GM12878 (cell line): ENCODE data around the gene TMTC1. TPM values are rescaled to one million over a fixed set of nuclear protein-coding genes. Genes with fewer than 3 reads are reported as not detected.

Experiments
- ATAC-seq: fragments of 200-7000 bp; cut with Tn5 transposase; 3 replicates; pipeline ENCODE4 v1.9.1; 2020; ENCODE audit warnings: mild to moderate bottlenecking, moderate library complexity
- BruUV-seq: library from RNA; stranded (reverse); fragments of 400-500 nt; replicated peaks from 2 replicates; lab custom pipeline; 2021; lab: Mats Ljungman, UMichigan
- CTCF ChIA-PET: fragments of 300-600 bp; sonication (Branson Sonifier 250); formaldehyde crosslinking; extraction: SDS; loops from one replicate; lab custom pipeline; 2021; ENCODE audit warnings: inconsistent platforms; lab: Yijun Ruan, JAX
- POLR2A ChIA-PET: fragments of 350-600 bp; formaldehyde crosslinking; extraction: SDS; loops from one replicate; lab custom pipeline; 2021; ENCODE audit warnings: inconsistent platforms; lab: Charles Lee
- RAD21 ChIA-PET: fragments of 300-600 bp; sonication (Branson Sonifier 250); formaldehyde crosslinking; loops from one replicate; lab custom pipeline; 2023; ENCODE audit warnings: antibody characterized with exemption; ENCODE audit not compliant: unreplicated experiment; lab: Charles Lee
- SMC1A ChIA-PET: fragments of 300-600 bp; sonication (Branson Sonifier 250); formaldehyde crosslinking; loops from one replicate; lab custom pipeline; 2023; ENCODE audit not compliant: unreplicated experiment, uncharacterized antibody; lab: Charles Lee
- DNase-seq: peaks from one replicate; pipeline ENCODE4 v3.0.0-alpha.2; 2011; ENCODE audit warnings: low read depth, low spot score
- FAIRE-seq: peaks from 3 replicates; lab custom pipeline; 2011; peaks lifted over from hg19 to GRCh38; lab: Jason Lieb, UNC
- H2AFZ ChIP-seq: 2 replicates; pipeline ENCODE4 v1.6.0; 2011; ENCODE audit warnings: low read depth, low read length, control low read depth; ENCODE audit not compliant: control insufficient read depth
- H3K27ac ChIP-seq: 2 replicates; pipeline ENCODE4 v1.5.1; 2011; ENCODE audit warnings: control low read depth; ENCODE audit not compliant: control insufficient read depth, insufficient read depth
- H3K27me3 ChIP-seq, 2 experiments: replicated peaks in 1 of 2; 2 replicates each; pipeline versions ENCODE4 v1.6.0 to v1.6.1; 2011; ENCODE audit warnings: low read length in 1 of 2; ENCODE audit not compliant: control insufficient read depth in 2 of 2, insufficient read depth in 2 of 2
- H3K36me3 ChIP-seq, 2 experiments: 2 replicates each; pipeline ENCODE4 v1.5.1; 2011; ENCODE audit warnings: low read length in 1 of 2; ENCODE audit not compliant: control insufficient read depth in 2 of 2, insufficient read depth in 2 of 2
- H3K4me1 ChIP-seq: 2 replicates; pipeline ENCODE4 v1.6.1; 2011; ENCODE audit warnings: mild to moderate bottlenecking, low read length, moderate library complexity, mixed read lengths; ENCODE audit not compliant: control insufficient read depth, insufficient read depth
- H3K4me2 ChIP-seq: 2 replicates; pipeline ENCODE4 v1.6.0; 2011; ENCODE audit warnings: control low read depth; ENCODE audit not compliant: control insufficient read depth, insufficient read depth
- H3K4me3 ChIP-seq: fragments of 200-600 bp; sonication (generic); 2 replicates; pipeline ENCODE4 v1.5.1; 2016
- H3K79me2 ChIP-seq: 2 replicates; pipeline ENCODE4 v1.6.0; 2011; ENCODE audit warnings: low read length; ENCODE audit not compliant: control insufficient read depth, insufficient read depth
- H3K9ac ChIP-seq: 2 replicates; pipeline ENCODE4 v1.8.0; 2011; ENCODE audit warnings: low read length, control low read depth, mixed read lengths; ENCODE audit not compliant: control insufficient read depth, insufficient read depth
- H3K9me3 ChIP-seq: replicated peaks from 3 replicates; pipeline ENCODE4 v1.5.1; 2011; ENCODE audit warnings: mild to moderate bottlenecking, low read length; ENCODE audit not compliant: control insufficient read depth, insufficient read depth
- H4K20me1 ChIP-seq: 2 replicates; pipeline ENCODE4 v1.6.0; 2011; ENCODE audit not compliant: control insufficient read depth, insufficient read depth
- ASH2L ChIP-seq: fragments of 300-600, 200-600 bp; sonication (generic); IDR thresholded peaks from 2 replicates; pipeline ENCODE4 v1.6.1; 2017; ENCODE audit warnings: low read depth, mild to moderate bottlenecking, borderline replicate concordance
- BACH1 ChIP-seq: fragments of 450-650 bp; IDR thresholded peaks from 2 replicates; pipeline ENCODE4 v1.6.1; 2017; ENCODE audit warnings: mild to moderate bottlenecking, borderline replicate concordance
- CBFB ChIP-seq: IDR thresholded peaks from 2 replicates; pipeline ENCODE4 v1.6.1; 2016; ENCODE audit warnings: antibody characterized with exemption, low read depth
- E2F8 ChIP-seq: fragments of 450-650 bp; IDR thresholded peaks from 2 replicates; pipeline ENCODE4 v1.6.1; 2018; ENCODE audit warnings: mild to moderate bottlenecking, low read depth, moderate library complexity; ENCODE audit not compliant: partially characterized antibody
- EGR1 ChIP-seq, 2 experiments: IDR thresholded peaks; 1 replicate in 1 of 2; 2 replicates in 1 of 2; pipeline ENCODE4 v1.6.1; 2011 to 2012; ENCODE audit warnings: low read depth in 2 of 2, low read length in 2 of 2, borderline replicate concordance in 1 of 2, mild to moderate bottlenecking in 1 of 2, moderate library complexity in 1 of 2
- IRF5 ChIP-seq: fragments of 450-650 bp; IDR thresholded peaks from 2 replicates; pipeline ENCODE4 v1.6.1; 2017; ENCODE audit warnings: borderline replicate concordance
- JUNB ChIP-seq: IDR thresholded peaks from 2 replicates; pipeline ENCODE4 v1.6.1; 2016; ENCODE audit warnings: antibody characterized with exemption, mild to moderate bottlenecking
- KLF5 ChIP-seq: fragments of 450-650 bp; IDR thresholded peaks from 2 replicates; pipeline ENCODE4 v1.6.1; 2014; ENCODE audit warnings: mild to moderate bottlenecking; ENCODE audit not compliant: partially characterized antibody
- MYB ChIP-seq: fragments of 150-350 bp; IDR thresholded peaks from 2 replicates; pipeline ENCODE4 v1.6.1; 2014; ENCODE audit warnings: mild to moderate bottlenecking, low read depth, low read length, borderline replicate concordance
- NRF1 ChIP-seq: conservative IDR thresholded peaks from 2 replicates; pipeline ENCODE4 v1.6.1; 2011; ENCODE audit warnings: mild to moderate bottlenecking, low read depth, low read length, improper control_type of control experiment
- SIX5 ChIP-seq: IDR thresholded peaks from 2 replicates; pipeline ENCODE4 v1.6.1; 2011; ENCODE audit warnings: mild to moderate bottlenecking, low read depth, low read length, moderate library complexity; ENCODE audit not compliant: severe bottlenecking
- SKIL ChIP-seq: fragments of 450-650 bp; IDR thresholded peaks from 2 replicates; pipeline ENCODE4 v1.6.1; 2017; ENCODE audit warnings: mild to moderate bottlenecking, low read depth, inconsistent platforms; ENCODE audit not compliant: poor library complexity, severe bottlenecking
- SMC3 ChIP-seq: IDR thresholded peaks from 2 replicates; pipeline ENCODE4 v1.6.1; 2011; ENCODE audit warnings: low read length, improper control_type of control experiment, borderline replicate concordance
- TARDBP ChIP-seq: IDR thresholded peaks from 2 replicates; pipeline ENCODE4 v1.6.1; 2016; ENCODE audit warnings: borderline replicate concordance
- TBL1XR1 ChIP-seq: IDR thresholded peaks from 2 replicates; pipeline ENCODE4 v1.6.1; 2012; ENCODE audit warnings: low read depth, low read length, improper control_type of control experiment
- TCF7 ChIP-seq: IDR thresholded peaks from 2 replicates; pipeline ENCODE4 v1.6.1; 2014; ENCODE audit warnings: antibody characterized with exemption, borderline replicate concordance
- YY1 ChIP-seq: IDR thresholded peaks from 2 replicates; pipeline ENCODE4 v1.6.1; 2011; ENCODE audit warnings: low read depth, mild to moderate bottlenecking, low read length
- ZNF217 ChIP-seq: fragments of 450-650 bp; IDR thresholded peaks from 2 replicates; pipeline ENCODE4 v1.6.1; 2017; ENCODE audit warnings: antibody characterized with exemption, mild to moderate bottlenecking
- ZNF274 ChIP-seq: IDR thresholded peaks from one replicate; pipeline ENCODE4 v1.8.0; 2011; ENCODE audit not compliant: insufficient read length, insufficient read depth
- WGBS: methylation state at CpG from one replicate; pipeline ENCODE4 v1.1.6; 2016; ENCODE audit warnings: low lambda C conversion rate; ENCODE audit not compliant: insufficient replicate concordance, insufficient coverage; ENCODE audit errors: missing lambda C conversion rate; 5-methylcytosine and 5-hydroxymethylcytosine counted together
- in situ Hi-C: fragments of 300-500 bp; cut with MboI; formaldehyde crosslinking; loops from 9 replicates; pipeline ENCODE4 v1.14.3; 2018; ENCODE audit warnings: mixed read lengths
- intact Hi-C: fragments of 100-400 bp; cut with micrococcal nuclease; formaldehyde crosslinking; loops from one replicate; pipeline ENCODE4 v1.14.2; 2022; ENCODE audit not compliant: unreplicated experiment
- polyA plus RNA-seq, 11 experiments: library from polyadenylated mRNA; depleted of rRNA in 4 of 11; unstranded in 6 of 11; stranded (reverse) in 5 of 11; fragments of >200 nt; fragmentation: Nextera tagmentation in 4 of 11; fragmentation: Illumina TruSeq in 1 of 11; extraction: Ambion mirVana in 4 of 11; extraction: Trizol in 1 of 11; gene quantifications; 1 replicate in 1 of 11; 2 replicates in 10 of 11; pipeline versions ENCODE4 v1.2.1 to v1.2.3, GENCODE V29; 2011 to 2016; ENCODE audit warnings: inconsistent platforms in 2 of 11, missing spikeins in 2 of 11, low read depth in 1 of 11
- total RNA-seq, 4 experiments: library from RNA; depleted of rRNA in 3 of 4; stranded (reverse); fragments of >200 nt in 3 of 4; fragmentation: Illumina TruSeq in 1 of 4; extraction: Trizol in 1 of 4; gene quantifications; 2 replicates each; pipeline versions ENCODE4 v1.2.1 to v1.2.3, GENCODE V29; 2013 to 2021

Gene TMTC1
- total and polyA plus RNA-seq, 10 of the 15 experiments (the other 5 are each of a cell fraction or from before 2014, with no cell fraction given) = 0.10 to 20.9 (median 0.57) TPM

GRCh38 chr12:29692237-29692636 lies 91.5 kb downstream of the TMTC1 start:
- no peaks in the 10 kb centered on the region for H3K4me1 ChIP-seq
- H3K9ac ChIP-seq = no peak overlapping the region
- POLR2A ChIA-PET = interaction anchor here (0.7 to 1.7 kb wide), 6 partner anchors 9 to 108 kb away, joined by 3 to 6 read pairs (median 4); no protein-coding TSS in a partner anchor
- H3K27me3 ChIP-seq = no peaks in the 10 kb centered on the region
- RAD21 ChIA-PET = interaction anchor here (0.6 to 3.5 kb wide), 15 partner anchors 9 to 90 kb away, joined by 3 to 22 read pairs (median 9); no protein-coding TSS in a partner anchor
- no peaks in the 10 kb centered on the region for H3K36me3 ChIP-seq
- in situ Hi-C loops (no loop called here), intact Hi-C loops (loop anchor here (5.0 kb wide), 1 partner anchor 90 kb away; the partner anchor contains the start of gene TMTC1)
- SMC1A ChIA-PET = interaction anchor here (0.6 to 4.7 kb wide), 25 partner anchors 8 to 590 kb away, joined by 3 to 41 read pairs (median 4); no protein-coding TSS in a partner anchor
- no peak for FAIRE-seq
- H3K4me3 ChIP-seq = no peak overlapping the region
- no TSS peak for BruUV-seq
- H3K27ac ChIP-seq = no peak overlapping the region
- ATAC-seq = peak; percentile 81
- DNase-seq = peak; percentile 33
- no peaks in the 10 kb centered on the region for H3K79me2 ChIP-seq
- no peak overlapping the region for H3K4me2 ChIP-seq
- H4K20me1 ChIP-seq = no peaks in the 10 kb centered on the region
- no peaks in the 10 kb centered on the region for H3K9me3 ChIP-seq
- 27% methylated on average over 3 of the region's 3 CpGs for WGBS
- CTCF ChIA-PET = interaction anchor here (1.0 to 2.6 kb wide), 3 partner anchors 8 to 9 kb away, joined by 3 to 13 read pairs (median 4); no protein-coding TSS in a partner anchor
- no peak overlapping the region for H2AFZ ChIP-seq
- TF ChIP-seq KLF5 = no peak
- no peak for TF ChIP-seq SKIL
- TF ChIP-seq JUNB = peak; percentile 47
- TF ChIP-seq SMC3 = no peak
- no peak for TF ChIP-seq TCF7
- no peak for TF ChIP-seq CBFB
- no peak for TF ChIP-seq TARDBP
- TF ChIP-seq BACH1 = peak; percentile 87; the same call in 1 of the 2 replicates
- TF ChIP-seq SIX5 = no peak
- TF ChIP-seq IRF5 = no peak
- no peak for TF ChIP-seq NRF1
- no peak for TF ChIP-seq TBL1XR1
- no peak for TF ChIP-seq ZNF274
- no peak for TF ChIP-seq E2F8
- peak; percentile 74 for TF ChIP-seq ZNF217
- TF ChIP-seq MYB = no peak
- no peak for TF ChIP-seq EGR1 (IDR thresholded peaks at IDR 0.05; ENCODE audit: borderline replicate concordance in 1 of 2, low read depth in 2 of 2, low read length in 2 of 2)
- no peak for TF ChIP-seq ASH2L
- 0 out of 2 replicates have a peak, but pooled peaks have one; percentile 13 for TF ChIP-seq YY1
